Globus pallidus (tissue), 1 donor: ENCODE measurements around the gene FOXK2.
A peak's percentile ranks its signal among the peaks of the same experiment; 100 is the strongest.
"Not testable (repeated sequence)": the region's sequence is repeated elsewhere in the genome, so short reads cannot be mapped to it uniquely, and the experiment has no call there.

ENCODE experiments used
- DNase-seq: peaks from one replicate; pipeline ENCODE4 v3.0.0-alpha.2; 2015; ENCODE audit warnings: low spot score

The FOXK2 gene

GRCh38 chr17:82495844-82496528, 23.5 kb upstream of the FOXK2 start:
- peak; percentile 5 for DNase-seq

- DNase-seq: peak; percentile 94
These were observed 22.8 kb upstream of the FOXK2 start for GRCh38 chr17:82496529-82497434.

- no peak for DNase-seq
These were observed 21.8 kb upstream of the FOXK2 start for GRCh38 chr17:82497483-82498405.

GRCh38 chr17:82502207-82502606, 17.3 kb upstream of the FOXK2 start:
- DNase-seq: no peak

- DNase-seq: no peak
These were observed 16.3 kb upstream of the FOXK2 start for GRCh38 chr17:82503094-82503727.

GRCh38 chr17:82503728-82504308, 15.7 kb upstream of the FOXK2 start:
- DNase-seq: no peak

- no peak for DNase-seq
These were observed 14.2 kb upstream of the FOXK2 start for GRCh38 chr17:82505296-82505695.

- not testable (repeated sequence) for DNase-seq
These were observed 13.1 kb upstream of the FOXK2 start for GRCh38 chr17:82506402-82506801.

- DNase-seq: no peak
These were observed 11.8 kb upstream of the FOXK2 start for GRCh38 chr17:82507631-82508175.

GRCh38 chr17:82511642-82512041, 7.9 kb upstream of the FOXK2 start:
- DNase-seq: not testable (repeated sequence)

- not testable (repeated sequence) for DNase-seq
These were observed 5.7 kb upstream of the FOXK2 start for GRCh38 chr17:82513864-82514263.

GRCh38 chr17:82517230-82517865, 2.2 kb upstream of the FOXK2 start:
- DNase-seq: no peak

- no peak for DNase-seq
These were observed 705 bp downstream of the FOXK2 start for GRCh38 chr17:82519971-82520903.

GRCh38 chr17:82524540-82524939, 5.0 kb downstream of the FOXK2 start:
- DNase-seq: no peak

- no peak for DNase-seq
These were observed 6.2 kb downstream of the FOXK2 start for GRCh38 chr17:82525712-82526111.

- DNase-seq: no peak
These were observed 8.4 kb downstream of the FOXK2 start for GRCh38 chr17:82527898-82528297.

GRCh38 chr17:82528484-82529265, 9.1 kb downstream of the FOXK2 start:
- peak; percentile 79 for DNase-seq

- DNase-seq: no peak
These were observed 10.4 kb downstream of the FOXK2 start for GRCh38 chr17:82529914-82530300.
